HG03175 (cell line): ENCODE results near the gene FXYD5.

ENCODE experiments used
- ATAC-seq: cut with Tn5 transposase; IDR thresholded peaks from one replicate; pipeline ENCODE4 v1.9.1; 2021; ENCODE audit warnings: mild to moderate bottlenecking, moderate library complexity; ENCODE audit not compliant: unreplicated experiment

The FXYD5 gene

GRCh38 chr19:35211545-35212230, 57.2 kb downstream of the FXYD5 start:
- ATAC-seq: no peak

- no peak for ATAC-seq
Observed at GRCh38 chr19:35212241-35212640, 57.7 kb downstream of the FXYD5 start.

GRCh38 chr19:35213663-35214632, 59.4 kb downstream of the FXYD5 start:
- peak; percentile 61 for ATAC-seq

GRCh38 chr19:35214766-35215422, 60.4 kb downstream of the FXYD5 start:
- no peak for ATAC-seq

GRCh38 chr19:35216016-35216832, 61.7 kb downstream of the FXYD5 start:
- no peak for ATAC-seq

- no peak for ATAC-seq
Observed at GRCh38 chr19:35216833-35217648, 62.5 kb downstream of the FXYD5 start.

- no peak for ATAC-seq
Observed at GRCh38 chr19:35217649-35217990, 63.1 kb downstream of the FXYD5 start.

- no peak for ATAC-seq
Observed at GRCh38 chr19:35219008-35219407, 64.5 kb downstream of the FXYD5 start.
